H9 (cell line): ENCODE measurements around the gene MARCHF10. TPM values are rescaled to one million over a fixed set of nuclear protein-coding genes. Genes with fewer than 3 reads are reported as not detected.

Source experiments
- DNase-seq: peaks from one replicate; pipeline ENCODE4 v3.0.0-alpha.2; 2017
- H2AFZ ChIP-seq: one replicate; pipeline ENCODE4 v1.6.1; 2013; ENCODE audit warnings: mild to moderate bottlenecking, low read length, control low read depth, moderate library complexity
- H2AK5ac ChIP-seq: 2 replicates; pipeline ENCODE4 v1.6.1; 2013; ENCODE audit warnings: low read length, control low read depth, mixed read lengths; ENCODE audit not compliant: insufficient read length
- H2BK120ac ChIP-seq: one replicate; pipeline ENCODE4 v1.6.1; 2013; ENCODE audit warnings: low read depth, mild to moderate bottlenecking, low read length, control low read depth, inconsistent platforms; ENCODE audit not compliant: poor library complexity, severe bottlenecking
- H2BK12ac ChIP-seq: 2 replicates; pipeline ENCODE4 v1.6.1; 2013; ENCODE audit warnings: low read length, control low read depth, mixed read lengths, low read depth; ENCODE audit not compliant: insufficient read length
- H2BK15ac ChIP-seq: 2 replicates; pipeline ENCODE4 v1.6.1; 2013; ENCODE audit warnings: low read depth, low read length, control low read depth
- H2BK20ac ChIP-seq: one replicate; pipeline ENCODE4 v1.6.1; 2013; ENCODE audit warnings: low read depth, mild to moderate bottlenecking, low read length, control low read depth, inconsistent platforms; ENCODE audit not compliant: poor library complexity, severe bottlenecking
- H2BK5ac ChIP-seq: 2 replicates; pipeline ENCODE4 v1.6.1; 2013; ENCODE audit warnings: low read length, control low read depth, mixed read lengths; ENCODE audit not compliant: insufficient read length
- H3K14ac ChIP-seq: 2 replicates; pipeline ENCODE4 v1.6.1; 2013; ENCODE audit warnings: low read length, control low read depth; ENCODE audit not compliant: insufficient read depth
- H3K18ac ChIP-seq: 2 replicates; pipeline ENCODE4 v1.6.1; 2013; ENCODE audit warnings: low read depth, mild to moderate bottlenecking, mixed read lengths, low read length, control low read depth; ENCODE audit not compliant: insufficient read length
- H3K23ac ChIP-seq: 2 replicates; pipeline ENCODE4 v1.6.1; 2013; ENCODE audit warnings: low read length, control low read depth, mixed read lengths, low read depth; ENCODE audit not compliant: insufficient read length
- H3K23me2 ChIP-seq: 2 replicates; pipeline ENCODE4 v1.6.1; 2013; ENCODE audit warnings: low read depth, mild to moderate bottlenecking, mixed read lengths, low read length, control low read depth; ENCODE audit not compliant: insufficient read length, poor library complexity, severe bottlenecking
- H3K27ac ChIP-seq: 2 replicates; pipeline ENCODE4 v1.5.1; 2013; ENCODE audit warnings: low read length, control low read depth, mixed read lengths, low read depth; ENCODE audit not compliant: insufficient read length
- H3K27me3 ChIP-seq: 2 replicates; pipeline ENCODE4 v1.6.1; 2013; ENCODE audit warnings: low read length, control low read depth, inconsistent platforms; ENCODE audit not compliant: insufficient read depth
- H3K4ac ChIP-seq: 2 replicates; pipeline ENCODE4 v1.6.1; 2013; ENCODE audit warnings: low read depth, mild to moderate bottlenecking, control low read depth, inconsistent platforms, low read length, moderate library complexity
- H3K4me1 ChIP-seq: 2 replicates; pipeline ENCODE4 v1.6.1; 2013; ENCODE audit warnings: low read length, control low read depth, inconsistent platforms; ENCODE audit not compliant: insufficient read depth
- H3K4me2 ChIP-seq: 2 replicates; pipeline ENCODE4 v1.6.1; 2013; ENCODE audit warnings: low read length, control low read depth, mixed read lengths; ENCODE audit not compliant: insufficient read length, insufficient read depth
- H3K56ac ChIP-seq: 2 replicates; pipeline ENCODE4 v1.6.1; 2013; ENCODE audit warnings: low read depth, mild to moderate bottlenecking, mixed read lengths, low read length, control low read depth; ENCODE audit not compliant: insufficient read length
- H3K79me1 ChIP-seq: 2 replicates; pipeline ENCODE4 v1.6.1; 2013; ENCODE audit warnings: low read depth, mild to moderate bottlenecking, moderate library complexity, low read length, control low read depth, inconsistent platforms; ENCODE audit not compliant: insufficient read depth, poor library complexity, severe bottlenecking
- H3K79me2 ChIP-seq: 2 replicates; pipeline ENCODE4 v1.6.1; 2013; ENCODE audit warnings: low read length, control low read depth, inconsistent platforms; ENCODE audit not compliant: insufficient read depth
- H3K9ac ChIP-seq: 2 replicates; pipeline ENCODE4 v1.6.1; 2013; ENCODE audit warnings: low read length, control low read depth, mixed read lengths; ENCODE audit not compliant: insufficient read length; ENCODE audit errors: extremely low read depth
- H3K9me3 ChIP-seq: one replicate; pipeline ENCODE4 v1.6.1; 2013; ENCODE audit warnings: low read depth, low read length, inconsistent platforms; ENCODE audit not compliant: control insufficient read depth
- H3T11ph ChIP-seq: one replicate; pipeline ENCODE4 v1.6.1; 2013; ENCODE audit warnings: mild to moderate bottlenecking, low read length, control low read depth, inconsistent platforms
- H4K20me1 ChIP-seq: one replicate; pipeline ENCODE4 v1.6.1; 2013; ENCODE audit not compliant: control insufficient read depth, insufficient read length, insufficient read depth
- H4K5ac ChIP-seq: 2 replicates; pipeline ENCODE4 v1.6.1; 2013; ENCODE audit warnings: low read depth, mild to moderate bottlenecking, mixed read lengths, low read length, control low read depth; ENCODE audit not compliant: insufficient read length
- H4K8ac ChIP-seq: replicated peaks from 2 replicates; pipeline ENCODE4 v1.6.1; 2013; ENCODE audit warnings: low read length, control low read depth, mixed read lengths, low read depth; ENCODE audit not compliant: insufficient read length
- H4K91ac ChIP-seq: 2 replicates; pipeline ENCODE4 v1.6.1; 2013; ENCODE audit warnings: low read depth, mild to moderate bottlenecking, moderate library complexity, mixed read lengths, low read length, control low read depth; ENCODE audit not compliant: insufficient read length
- H3K27ac Mint-ChIP-seq, 3 experiments: 2 replicates in 2 of 3; 3 replicates in 1 of 3; pipeline ENCODE4 v1.8.0; 2020 to 2021; ENCODE audit warnings: mixed read lengths in 3 of 3, mild to moderate bottlenecking in 1 of 3, moderate library complexity in 1 of 3
- H3K27me3 Mint-ChIP-seq: 2 replicates; pipeline ENCODE4 v1.8.0; 2021; ENCODE audit warnings: low read depth, mild to moderate bottlenecking, moderate library complexity, mixed read lengths
- H3K36me3 Mint-ChIP-seq, 3 experiments: 2 replicates in 2 of 3; 3 replicates in 1 of 3; pipeline ENCODE4 v1.8.0; 2020 to 2021; ENCODE audit warnings: low read depth in 3 of 3, mixed read lengths in 3 of 3; ENCODE audit not compliant: insufficient read depth in 1 of 3
- H3K4me1 Mint-ChIP-seq, 2 experiments: 2 replicates each; pipeline ENCODE4 v1.8.0; 2020; ENCODE audit warnings: mixed read lengths in 2 of 2
- H3K4me3 Mint-ChIP-seq, 2 experiments: 2 replicates in 1 of 2; 3 replicates in 1 of 2; pipeline ENCODE4 v1.8.0; 2020 to 2021; ENCODE audit warnings: mild to moderate bottlenecking in 2 of 2, mixed read lengths in 2 of 2, moderate library complexity in 1 of 2
- H3K9me3 Mint-ChIP-seq, 2 experiments: 2 replicates in 1 of 2; 3 replicates in 1 of 2; pipeline ENCODE4 v1.8.0; 2020; ENCODE audit warnings: mild to moderate bottlenecking in 2 of 2, mixed read lengths in 2 of 2, moderate library complexity in 1 of 2
- WGBS: extraction: QIAGEN DNeasy Blood & Tissue Kit; methylation state at CpG from one replicate; pipeline ENCODE4 v1.1.7; 2013; ENCODE audit warnings: missing lambda C conversion rate, low lambda C conversion rate, mixed read lengths; ENCODE audit not compliant: insufficient read length; ENCODE audit errors: extremely low coverage; 5-methylcytosine and 5-hydroxymethylcytosine counted together
- total RNA-seq: library from RNA; stranded (reverse); gene quantifications from 2 replicates; pipeline ENCODE4 v1.2.1, GENCODE V29; 2021
- TF ChIP-seq, protein P1 (sequence below): fragments of 200-600 bp; sonication (generic); conservative IDR thresholded peaks from 3 replicates; pipeline ENCODE4 v1.8.0; 2021; ENCODE audit warnings: antibody characterized with exemption, mild to moderate bottlenecking

Gene MARCHF10
- total RNA-seq, 1 experiment from 2014 or later = not detected

- Histone ChIP-seq H3K23me2 (no peaks in the 10 kb centered on the region), H3K23ac (no peak overlapping the region), H2BK5ac (no peak overlapping the region), H2BK120ac (no peak overlapping the region), H2BK12ac (no peak overlapping the region), H3K14ac (no peak overlapping the region), H3K4me2 (no peak overlapping the region), H3K4me1 (no peaks in the 10 kb centered on the region; the same call in 1 of the 2 replicates), H3K56ac (no peak overlapping the region), H3K79me2 (no peaks in the 10 kb centered on the region), H4K8ac (no peak overlapping the region), H3K4ac (no peak overlapping the region), H2AK5ac (no peak overlapping the region), H3K9ac (no peak overlapping the region), H4K91ac (no peak overlapping the region), H3K79me1 (no peaks in the 10 kb centered on the region), H3K27me3 (no peaks in the 10 kb centered on the region), H4K20me1 (no peaks in the 10 kb centered on the region), H4K5ac (no peak overlapping the region), H3K27ac (no peak overlapping the region), H3K18ac (no peak overlapping the region), H2BK15ac (no peak overlapping the region), H3T11ph (no peak overlapping the region), H3K9me3 (no peaks in the 10 kb centered on the region), H2BK20ac (no peak overlapping the region), H2AFZ (no peak overlapping the region)
- no peaks in the 10 kb centered on the region for H3K36me3 Mint-ChIP-seq
- no peaks in the 10 kb centered on the region for H3K9me3 Mint-ChIP-seq
- no peak overlapping the region for H3K27ac Mint-ChIP-seq
- H3K4me1 Mint-ChIP-seq = peaks cover 13 to 27% of the 10 kb centered on the region in 2 experiments
- no peak overlapping the region for H3K4me3 Mint-ChIP-seq
- TF ChIP-seq, protein P1, sequence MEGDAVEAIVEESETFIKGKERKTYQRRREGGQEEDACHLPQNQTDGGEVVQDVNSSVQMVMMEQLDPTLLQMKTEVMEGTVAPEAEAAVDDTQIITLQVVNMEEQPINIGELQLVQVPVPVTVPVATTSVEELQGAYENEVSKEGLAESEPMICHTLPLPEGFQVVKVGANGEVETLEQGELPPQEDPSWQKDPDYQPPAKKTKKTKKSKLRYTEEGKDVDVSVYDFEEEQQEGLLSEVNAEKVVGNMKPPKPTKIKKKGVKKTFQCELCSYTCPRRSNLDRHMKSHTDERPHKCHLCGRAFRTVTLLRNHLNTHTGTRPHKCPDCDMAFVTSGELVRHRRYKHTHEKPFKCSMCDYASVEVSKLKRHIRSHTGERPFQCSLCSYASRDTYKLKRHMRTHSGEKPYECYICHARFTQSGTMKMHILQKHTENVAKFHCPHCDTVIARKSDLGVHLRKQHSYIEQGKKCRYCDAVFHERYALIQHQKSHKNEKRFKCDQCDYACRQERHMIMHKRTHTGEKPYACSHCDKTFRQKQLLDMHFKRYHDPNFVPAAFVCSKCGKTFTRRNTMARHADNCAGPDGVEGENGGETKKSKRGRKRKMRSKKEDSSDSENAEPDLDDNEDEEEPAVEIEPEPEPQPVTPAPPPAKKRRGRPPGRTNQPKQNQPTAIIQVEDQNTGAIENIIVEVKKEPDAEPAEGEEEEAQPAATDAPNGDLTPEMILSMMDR = no peak
- DNase-seq = no peak
- WGBS = no CpG with 5 or more reads among the region's 7 CpGs
- peaks cover 5% of the 10 kb centered on the region for H3K27me3 Mint-ChIP-seq
These were observed 62.3 kb downstream of the MARCHF10 start for GRCh38 chr17:62745806-62746205.
